Uterus (tissue), 2 donors: ENCODE data around the gene DNAH17.

Source experiments
- POLR2A ChIP-seq, 2 donors: fragments of 450-650 bp; IDR thresholded peaks; one replicate each; pipeline ENCODE4 v1.6.1; 2016; ENCODE audit warnings: antibody characterized with exemption in 2 of 2, mild to moderate bottlenecking in 1 of 2, moderate library complexity in 1 of 2
- TF ChIP-seq, protein P1 (sequence below), 4 experiments: fragments of 200-600 bp in 2 of 4; fragments of 450-650 bp in 2 of 4; sonication (generic) in 2 of 4; IDR thresholded peaks; one replicate each; pipeline ENCODE4 v1.5.1; 2016 to 2019; ENCODE audit warnings: antibody characterized with exemption in 4 of 4, mild to moderate bottlenecking in 2 of 4, moderate library complexity in 1 of 4

DNA sequence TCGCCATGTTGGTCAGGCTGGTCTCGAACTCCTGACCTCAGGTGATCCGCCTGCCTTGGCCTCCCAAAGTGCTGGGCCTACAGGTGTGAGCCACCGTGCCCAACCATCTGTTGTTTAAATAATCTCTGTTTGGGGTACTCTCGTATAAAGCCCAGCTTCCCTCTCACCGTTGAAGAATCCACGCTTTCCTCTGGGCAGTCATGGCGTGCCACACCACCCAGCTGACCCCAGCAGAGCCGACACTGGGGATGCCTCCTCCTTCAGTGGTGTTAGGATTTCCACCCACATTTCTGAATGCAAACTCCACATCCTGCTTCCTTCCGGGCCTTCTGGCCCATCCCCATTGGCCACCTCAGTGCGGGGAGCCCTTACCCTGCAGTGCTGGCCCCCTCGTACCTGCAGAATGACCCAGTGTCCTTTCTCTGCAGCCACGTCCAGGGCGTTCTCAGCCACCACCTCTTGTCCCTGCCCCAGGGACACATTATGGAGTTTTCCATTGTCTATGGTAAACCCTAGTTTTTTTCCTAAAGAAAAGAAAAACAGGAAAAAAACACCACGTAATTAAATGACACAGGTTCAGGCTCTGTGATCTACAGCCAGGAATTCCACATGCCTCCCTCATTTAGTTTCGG lies 138.4 kb downstream of the DNAH17 start:
- TF ChIP-seq, protein P1, sequence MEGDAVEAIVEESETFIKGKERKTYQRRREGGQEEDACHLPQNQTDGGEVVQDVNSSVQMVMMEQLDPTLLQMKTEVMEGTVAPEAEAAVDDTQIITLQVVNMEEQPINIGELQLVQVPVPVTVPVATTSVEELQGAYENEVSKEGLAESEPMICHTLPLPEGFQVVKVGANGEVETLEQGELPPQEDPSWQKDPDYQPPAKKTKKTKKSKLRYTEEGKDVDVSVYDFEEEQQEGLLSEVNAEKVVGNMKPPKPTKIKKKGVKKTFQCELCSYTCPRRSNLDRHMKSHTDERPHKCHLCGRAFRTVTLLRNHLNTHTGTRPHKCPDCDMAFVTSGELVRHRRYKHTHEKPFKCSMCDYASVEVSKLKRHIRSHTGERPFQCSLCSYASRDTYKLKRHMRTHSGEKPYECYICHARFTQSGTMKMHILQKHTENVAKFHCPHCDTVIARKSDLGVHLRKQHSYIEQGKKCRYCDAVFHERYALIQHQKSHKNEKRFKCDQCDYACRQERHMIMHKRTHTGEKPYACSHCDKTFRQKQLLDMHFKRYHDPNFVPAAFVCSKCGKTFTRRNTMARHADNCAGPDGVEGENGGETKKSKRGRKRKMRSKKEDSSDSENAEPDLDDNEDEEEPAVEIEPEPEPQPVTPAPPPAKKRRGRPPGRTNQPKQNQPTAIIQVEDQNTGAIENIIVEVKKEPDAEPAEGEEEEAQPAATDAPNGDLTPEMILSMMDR (IDR thresholded peaks at IDR 0.05) = no peak
- TF ChIP-seq POLR2A (IDR thresholded peaks at IDR 0.05) = no peak
